Epidermal melanocyte (primary cell): Measurements from ENCODE around the gene TTC7B.

ENCODE experiments used
- DNase-seq: peaks from one replicate; pipeline ENCODE4 v3.0.0; 2011; ENCODE audit warnings: low spot score; ENCODE audit not compliant: insufficient read length

Gene TTC7B

GRCh38 chr14:90741682-90741946 lies 74.6 kb downstream of the TTC7B start:
- no peak for DNase-seq

DNA sequence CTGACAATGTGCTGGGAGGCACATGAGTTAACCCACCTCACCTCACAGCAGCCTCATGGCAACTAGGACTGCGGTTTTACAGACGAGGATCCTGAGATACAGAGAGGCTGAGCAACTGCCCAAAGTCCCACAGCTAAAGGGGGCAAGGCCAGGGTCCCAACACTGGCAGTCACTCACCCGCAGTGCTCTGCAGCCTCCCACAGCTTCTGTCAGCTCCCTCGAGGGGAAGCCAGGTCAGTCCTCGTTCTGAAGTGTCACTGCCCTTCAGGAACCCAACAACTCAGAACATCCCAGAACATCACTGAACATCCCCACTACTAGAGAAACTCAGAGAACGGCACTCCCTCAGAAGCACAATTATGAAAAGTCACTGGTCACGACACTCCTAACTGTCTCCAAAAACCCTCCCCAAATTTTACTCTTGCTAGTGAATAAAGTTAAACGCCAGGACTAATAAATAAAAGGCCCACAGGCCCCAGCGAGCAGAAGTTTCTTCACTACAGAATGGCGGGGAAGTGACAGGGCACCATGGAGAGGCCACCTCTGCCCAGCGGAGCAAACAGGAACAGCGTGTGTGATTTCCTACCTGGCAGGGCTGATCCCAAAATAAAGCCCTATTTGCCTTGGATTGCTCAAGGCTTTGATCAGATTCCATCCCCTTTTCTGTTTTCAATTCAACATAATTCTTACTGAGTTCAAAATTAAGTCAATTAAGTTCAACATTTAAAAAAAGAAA lies 75.1 kb downstream of the TTC7B start:
- DNase-seq, result no peak

GRCh38 chr14:90740081-90740480 lies 76.1 kb downstream of the TTC7B start:
- DNase-seq, result no peak

DNA sequence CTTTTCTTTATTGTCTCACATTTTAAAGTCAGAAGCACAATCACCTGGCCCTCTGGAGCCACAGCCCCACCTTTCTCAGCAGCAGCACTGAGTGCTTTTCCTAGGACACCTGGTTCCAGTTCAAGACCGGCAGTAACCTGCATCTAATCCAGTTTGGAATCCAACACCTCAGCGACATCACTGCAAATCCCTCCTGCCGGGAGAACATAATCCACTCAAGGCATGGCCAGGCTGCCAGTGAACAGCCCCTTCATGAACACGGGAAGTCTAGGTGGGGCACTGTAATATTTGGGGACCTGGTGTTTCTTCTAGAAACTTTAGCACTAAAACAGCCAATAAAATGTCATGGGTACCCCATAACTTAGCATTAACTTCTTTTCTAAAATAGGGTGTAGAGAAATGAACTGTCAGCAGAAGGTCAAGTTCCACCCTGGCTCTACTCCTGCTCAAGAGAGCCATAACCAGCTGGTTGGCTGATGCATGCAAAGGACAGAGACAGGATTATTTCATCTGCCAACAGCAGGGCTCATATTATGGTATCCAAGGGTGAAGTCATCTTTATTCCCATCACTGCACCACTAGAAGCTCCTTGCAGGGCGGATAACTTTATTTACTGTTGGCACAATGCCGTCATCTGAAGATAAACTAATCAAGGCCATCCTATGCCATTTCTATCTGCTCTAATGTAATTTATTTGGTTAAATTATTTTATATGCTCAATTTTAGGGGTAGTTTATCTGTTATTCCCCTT lies 76.7 kb downstream of the TTC7B start:
- DNase-seq, result no peak

- no peak for DNase-seq
These were observed 83.0 kb downstream of the TTC7B start for GRCh38 chr14:90733139-90733808.

DNA sequence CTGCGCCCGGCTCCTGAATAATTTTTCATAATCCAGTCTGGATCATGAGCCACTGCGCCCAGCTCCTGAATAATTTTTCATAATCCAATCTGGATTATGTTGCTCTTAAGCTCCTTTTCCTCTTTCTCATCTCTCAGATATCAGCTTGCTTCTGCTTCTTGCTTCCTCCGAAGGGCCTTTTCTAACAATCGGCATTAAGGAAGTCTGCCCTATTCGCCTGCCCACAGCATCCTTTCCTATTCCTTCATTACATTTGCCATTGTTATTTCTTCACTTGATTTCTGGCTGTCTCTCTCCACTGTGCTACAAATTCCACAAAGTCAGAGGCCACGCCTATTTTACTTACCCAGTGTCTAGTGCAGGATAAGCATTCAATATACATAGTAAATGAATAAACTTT lies 83.5 kb downstream of the TTC7B start:
- no peak for DNase-seq

GRCh38 chr14:90732139-90732538 lies 84.1 kb downstream of the TTC7B start:
- DNase-seq, result no peak

GRCh38 chr14:90731487-90731886 lies 84.7 kb downstream of the TTC7B start:
- no peak for DNase-seq

DNA sequence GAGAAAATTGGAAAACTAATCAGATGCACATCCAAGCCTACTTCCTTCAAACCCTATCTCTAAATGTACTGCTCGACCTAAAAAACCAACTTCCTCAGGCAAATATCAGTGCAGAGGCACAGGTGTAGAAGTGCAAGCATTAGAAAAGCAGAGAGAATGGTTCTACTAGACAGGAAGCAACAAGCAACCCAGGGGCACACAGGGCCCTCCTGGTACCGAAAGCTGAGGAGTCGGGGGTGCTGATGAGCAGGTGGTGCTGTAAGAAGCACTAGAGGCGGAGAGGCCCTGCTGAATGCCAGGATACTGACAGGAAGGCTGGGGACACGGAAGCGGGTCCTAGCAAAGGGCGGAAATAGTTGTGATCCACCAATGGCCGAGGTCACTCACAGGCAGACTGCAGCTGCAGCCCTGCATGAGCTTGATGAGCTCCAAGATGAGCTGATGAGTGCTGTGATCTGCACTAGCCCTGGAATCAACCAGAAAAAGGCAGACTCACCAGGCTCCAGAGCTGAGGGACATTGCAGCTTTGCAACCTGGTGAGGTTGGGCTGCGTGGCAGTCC lies 85.9 kb downstream of the TTC7B start:
- DNase-seq, result no peak

- DNase-seq, result no peak
These were observed 87.3 kb downstream of the TTC7B start for GRCh38 chr14:90728951-90729350.

DNA sequence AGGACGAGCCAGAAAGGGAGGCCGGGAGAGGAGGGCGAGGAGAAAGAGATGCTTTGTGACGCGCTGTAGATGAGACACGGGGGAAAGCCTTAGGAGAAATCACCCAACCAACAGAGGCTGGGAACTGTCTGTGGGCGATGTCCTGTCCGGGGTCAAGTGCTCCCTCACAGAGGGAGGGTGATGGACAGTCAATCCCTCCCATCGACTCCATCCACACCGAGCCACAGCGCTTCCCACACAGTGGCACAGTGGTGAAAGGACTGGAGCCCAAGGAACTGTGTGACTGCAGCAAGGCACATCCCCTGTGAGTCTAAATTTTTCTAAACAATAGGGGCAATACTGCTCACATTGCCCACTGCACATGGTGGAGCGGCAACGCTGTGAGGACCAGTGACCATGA lies 89.1 kb downstream of the TTC7B start:
- DNase-seq, result no peak

DNA sequence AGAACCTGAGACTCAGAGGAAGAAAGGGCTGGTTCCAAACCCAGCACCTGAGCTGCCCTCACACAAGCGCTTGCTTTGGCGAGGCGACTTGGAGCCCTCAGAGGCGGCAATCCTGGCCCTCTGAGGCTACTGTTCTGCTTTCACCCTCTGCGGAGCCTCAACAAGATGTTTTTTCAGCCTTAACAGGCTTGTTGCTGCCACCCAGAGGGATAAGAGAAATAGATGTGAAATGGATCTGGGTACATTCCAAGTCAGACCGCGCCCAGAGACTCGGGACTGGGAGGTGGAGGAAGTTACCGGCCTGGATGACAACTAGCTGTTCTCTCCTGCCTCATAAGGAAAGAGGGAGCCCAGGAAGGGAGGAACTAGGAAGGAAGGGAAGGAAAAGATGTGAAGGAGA lies 89.6 kb downstream of the TTC7B start:
- peak; percentile 26 for DNase-seq

DNA sequence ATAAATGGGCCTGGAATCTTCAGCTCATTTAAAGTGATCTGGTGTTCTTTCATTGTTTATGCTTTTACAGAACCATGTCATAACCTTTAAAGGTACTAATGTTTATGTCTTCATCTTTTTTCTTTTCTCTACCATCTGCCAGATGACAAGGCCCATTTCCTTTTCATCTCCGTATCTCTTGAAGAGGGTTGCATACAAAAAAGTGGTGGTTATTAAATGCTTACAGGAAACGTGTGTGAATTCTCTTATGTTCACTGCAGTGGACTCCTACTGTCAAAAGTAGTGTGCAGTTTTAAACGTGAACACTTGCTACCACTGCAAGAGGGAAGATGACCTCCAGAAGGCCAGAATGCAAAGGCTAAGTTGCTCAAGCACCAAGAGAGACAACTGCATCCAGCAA lies 91.4 kb downstream of the TTC7B start:
- no peak for DNase-seq

DNA sequence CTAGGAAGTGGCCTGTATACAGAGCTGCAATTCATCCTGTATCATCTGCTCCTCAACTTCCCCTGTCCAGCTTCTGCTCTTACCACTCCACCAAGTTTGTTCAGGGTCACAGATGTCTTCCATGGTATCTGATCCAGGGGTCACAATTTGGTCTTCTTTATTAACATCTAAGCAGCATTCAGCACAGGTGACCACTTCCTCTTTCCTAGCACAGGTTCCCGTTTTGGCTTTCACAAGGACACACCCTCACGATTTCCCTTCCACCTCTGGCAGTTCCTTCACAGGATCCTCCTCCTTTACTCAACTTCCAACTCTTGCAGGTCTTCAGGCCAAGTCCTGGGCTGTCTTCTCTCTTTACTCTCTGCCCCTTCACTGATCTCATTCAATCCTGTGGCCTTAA lies 93.6 kb downstream of the TTC7B start:
- no peak for DNase-seq

- no peak for DNase-seq
These were observed 94.5 kb downstream of the TTC7B start for GRCh38 chr14:90721619-90722305.

GRCh38 chr14:90720832-90721231 lies 95.4 kb downstream of the TTC7B start:
- DNase-seq, result no peak

- no peak for DNase-seq
These were observed 95.9 kb downstream of the TTC7B start for GRCh38 chr14:90720336-90720735.

- DNase-seq, result peak; percentile 50
These were observed 98.3 kb downstream of the TTC7B start for GRCh38 chr14:90717916-90718315.

DNA sequence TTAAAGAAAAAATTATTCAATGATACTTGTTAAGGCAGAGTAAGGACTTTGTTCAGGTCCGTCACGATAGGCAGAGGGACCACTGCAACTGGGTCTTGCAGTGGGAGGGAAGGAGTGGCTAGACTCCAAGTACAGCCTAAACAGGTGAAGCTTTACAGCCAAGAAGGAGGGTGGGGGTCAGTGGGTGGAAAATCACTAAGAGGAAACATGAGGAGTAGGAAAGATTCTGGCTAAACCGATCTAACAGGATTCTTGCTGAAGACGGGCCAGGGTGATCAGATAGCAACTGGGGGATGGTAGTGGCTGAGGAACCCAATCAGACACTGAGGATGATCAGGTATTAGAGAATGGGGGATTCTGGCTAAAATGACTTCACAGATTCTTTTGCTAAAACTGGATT lies 100.2 kb downstream of the TTC7B start:
- no peak for DNase-seq

DNA sequence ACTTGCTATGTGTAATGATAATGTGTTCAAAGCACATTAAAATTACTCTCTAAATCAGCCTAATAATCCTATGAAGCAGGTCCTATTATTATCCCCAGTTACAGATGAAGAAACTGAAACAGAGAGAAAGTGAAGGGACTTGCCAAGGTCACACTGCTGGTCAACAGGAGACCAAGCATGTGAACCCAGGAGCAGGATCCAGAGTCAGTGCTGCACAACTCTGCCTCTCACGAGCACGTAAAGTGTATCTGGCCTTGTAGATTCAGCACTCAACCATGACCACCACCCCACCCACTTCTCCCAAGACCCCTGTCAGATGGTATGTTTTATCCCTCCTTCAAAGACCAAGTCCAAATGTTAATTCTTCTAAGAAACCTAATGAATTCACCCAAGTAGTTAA lies 100.7 kb downstream of the TTC7B start:
- no peak for DNase-seq

DNA sequence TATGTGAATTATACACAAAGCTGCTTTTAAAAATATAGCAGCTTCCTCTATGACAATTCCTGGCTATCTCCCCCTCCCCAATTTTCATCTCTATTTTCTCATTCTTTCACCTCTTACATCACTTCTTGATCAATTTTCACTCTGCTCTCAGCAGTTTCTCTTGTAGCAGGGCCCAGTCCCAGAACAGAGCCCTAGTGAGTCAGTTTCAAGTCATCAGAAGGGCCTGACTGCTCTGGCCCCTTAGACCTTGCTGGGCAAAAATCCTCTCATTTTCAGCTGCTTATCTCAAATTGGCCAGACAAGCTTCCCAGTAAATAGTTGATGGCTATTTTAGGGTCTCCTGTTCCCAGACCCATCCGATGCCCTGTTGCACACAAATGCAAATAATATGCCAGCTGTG lies 101.4 kb downstream of the TTC7B start:
- DNase-seq, result no peak
